Measurements from ENCODE around the gene WWP2.

- no peak for TF ChIP-seq EZH2phosphoT487 (IDR thresholded peaks at IDR 0.05; ENCODE audit: insufficient read depth, low read depth)
- TF ChIP-seq EZH2 (IDR thresholded peaks at IDR 0.05; ENCODE audit: insufficient read depth, poor library complexity, severe bottlenecking), result no peak
These were observed 67.2 kb downstream of the WWP2 start for GRCh38 chr16:69829338-69829737.
